IPS DF 6.9 (cell line): Measurements from ENCODE around the gene CFDP1.

Experiments
- DNase-seq: peaks from one replicate; pipeline ENCODE4 v3.0.0-alpha.2; 2013; ENCODE audit warnings: low read depth, low spot score
- H3K27ac ChIP-seq: one replicate; pipeline ENCODE4 v1.5.1; 2013; ENCODE audit warnings: low read length, control low read depth
- H3K27me3 ChIP-seq: 2 replicates; pipeline ENCODE4 v1.6.1; 2013; ENCODE audit warnings: mild to moderate bottlenecking, low read length; ENCODE audit not compliant: control insufficient read depth, insufficient read depth
- H3K36me3 ChIP-seq: 2 replicates; pipeline ENCODE4 v1.6.1; 2013; ENCODE audit warnings: low read length; ENCODE audit not compliant: control insufficient read depth, insufficient read depth
- H3K4me1 ChIP-seq: 2 replicates; pipeline ENCODE4 v1.6.1; 2013; ENCODE audit warnings: low read length; ENCODE audit not compliant: control insufficient read depth, insufficient read depth
- H3K4me3 ChIP-seq: 2 replicates; pipeline ENCODE4 v1.5.1; 2013; ENCODE audit warnings: mild to moderate bottlenecking, low read length
- H3K9me3 ChIP-seq: 2 replicates; pipeline ENCODE4 v1.6.1; 2013; ENCODE audit warnings: low read length, inconsistent platforms; ENCODE audit not compliant: control insufficient read depth, insufficient read depth
- WGBS: extraction: QIAGEN DNeasy Blood & Tissue Kit; methylation state at CpG from one replicate; pipeline ENCODE4 v1.1.7; 2013; ENCODE audit warnings: mixed read lengths, missing lambda C conversion rate; ENCODE audit not compliant: insufficient read length, insufficient coverage; 5-methylcytosine and 5-hydroxymethylcytosine counted together

Gene CFDP1

DNA sequence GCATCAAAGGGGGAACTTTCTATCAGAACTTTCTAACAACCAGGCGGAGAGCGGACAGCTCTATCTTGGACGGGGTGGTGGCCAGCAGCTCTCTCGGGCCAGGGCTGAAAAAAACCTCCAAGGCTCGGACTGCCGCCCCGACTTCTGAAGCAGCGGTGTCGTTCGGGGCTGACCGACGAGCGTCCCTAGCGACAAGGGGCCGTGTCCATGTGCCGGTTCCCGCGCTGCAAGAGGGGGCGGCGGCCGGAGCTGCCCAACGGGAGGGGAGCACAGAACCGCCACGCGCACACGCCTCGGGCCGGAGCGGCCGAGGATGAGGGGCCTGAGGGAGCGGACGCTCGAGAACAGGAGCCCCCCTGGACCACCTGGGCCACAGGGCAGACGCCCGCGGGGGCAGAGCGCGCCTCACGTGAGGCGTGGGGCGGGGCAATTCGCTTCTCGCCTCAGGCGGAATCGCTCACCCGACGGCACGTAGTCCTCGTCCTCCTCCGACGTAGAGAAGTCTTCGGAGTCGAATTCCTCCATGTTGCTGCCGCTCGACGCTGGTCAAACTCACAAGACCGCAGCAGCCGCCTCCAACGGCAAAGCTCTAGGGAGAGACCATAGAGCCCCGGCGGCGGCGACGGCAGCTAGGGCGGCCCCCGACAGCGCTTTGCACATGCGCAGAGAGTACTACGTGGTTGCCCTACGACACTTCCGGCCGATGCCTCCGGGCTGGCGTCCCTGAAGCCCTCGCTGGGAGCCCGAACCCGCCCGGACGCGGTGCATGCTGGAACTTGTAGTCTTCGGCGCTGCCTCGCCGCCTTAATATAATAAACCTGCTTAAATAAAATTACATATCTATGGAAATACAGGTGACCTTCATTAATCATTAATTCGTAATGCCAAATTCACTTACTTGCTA lies at the start of gene CFDP1:
CFDP1 (minus strand) TSS at position 676 of the 904 bp plus-strand sequence; CDS start at position 525, 151 bp downstream.
- no CpG with 5 or more reads among the region's 85 CpGs for WGBS
- Histone ChIP-seq H3K36me3 (no peaks in the 10 kb centered on the region), H3K4me3 (peak within 1 kb of the TSS; percentile 83), H3K27ac (no peak within 1 kb of the TSS), H3K4me1 (no peaks in the 10 kb centered on the region), H3K27me3 (no peaks in the 10 kb centered on the region), H3K9me3 (no peaks in the 10 kb centered on the region)
- peak; percentile 71 for DNase-seq

DNA sequence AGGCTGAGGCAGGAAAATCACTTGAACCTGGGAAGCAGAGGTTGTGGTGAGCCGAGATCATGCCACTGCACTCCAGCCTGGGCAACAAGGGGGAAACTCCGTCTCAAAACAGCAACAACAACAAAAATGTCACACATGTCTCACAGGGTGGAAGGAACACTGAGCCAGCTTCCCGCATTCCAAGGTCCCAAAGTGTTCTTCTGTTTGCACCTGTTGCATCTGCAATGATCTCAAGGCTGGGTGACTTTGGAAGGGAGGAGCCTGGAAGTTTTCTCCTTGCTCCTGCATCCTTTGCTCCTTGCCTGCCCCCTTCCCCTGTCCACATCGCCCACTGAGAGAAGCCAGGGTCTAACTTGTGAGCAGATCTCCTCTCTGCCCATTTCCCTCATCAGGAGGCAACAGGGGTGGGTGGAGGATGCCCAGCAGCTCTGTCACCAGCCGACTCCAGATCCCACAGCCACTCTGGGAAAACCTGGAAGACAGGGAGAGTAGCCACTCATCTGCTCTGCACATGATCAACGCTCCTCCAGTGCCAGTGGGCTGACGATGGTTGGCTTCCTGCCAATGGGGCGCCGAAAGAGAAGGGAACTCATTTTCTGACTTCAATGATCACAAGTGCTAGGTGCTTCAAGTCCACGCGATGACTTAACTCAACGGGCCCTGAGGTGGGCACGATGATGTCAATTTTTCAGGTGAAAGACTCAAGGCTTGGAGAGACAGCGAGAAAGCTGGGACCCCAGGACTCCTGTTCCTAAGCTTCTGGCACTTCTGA lies 49.3 kb upstream of the CFDP1 start:
- H3K4me3 ChIP-seq, result no peak overlapping the region
- H3K36me3 ChIP-seq, result peaks cover 11% of the 10 kb centered on the region

DNA sequence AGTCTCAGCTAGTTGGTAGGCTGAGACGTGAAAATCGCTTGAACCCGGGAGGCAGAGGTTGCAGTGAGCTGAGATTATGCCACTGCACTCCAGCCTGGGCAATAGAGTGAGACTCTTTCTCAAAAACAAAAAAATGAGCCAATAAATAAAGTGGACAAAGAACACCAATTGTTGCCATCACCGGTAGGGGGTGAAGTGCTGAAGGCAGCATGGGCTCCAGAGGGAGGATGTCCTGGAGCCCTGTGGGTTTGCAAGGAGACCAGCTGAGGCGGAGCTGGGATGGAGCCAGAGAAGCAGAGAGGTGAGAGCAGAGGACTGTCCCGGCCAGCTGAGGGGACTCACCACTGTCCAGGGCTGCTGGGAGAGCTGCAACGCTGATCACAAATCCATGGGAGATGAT lies 48.2 kb upstream of the CFDP1 start:
- Histone ChIP-seq H3K27ac (no peak overlapping the region), H3K9me3 (no peaks in the 10 kb centered on the region), H3K4me1 (no peaks in the 10 kb centered on the region)

More for the DNA sequence above, 49.3 kb upstream of the CFDP1 start:
- no peak overlapping the region for H3K27ac ChIP-seq
- no peaks in the 10 kb centered on the region for H3K4me1 ChIP-seq
- no peak for DNase-seq
- no CpG with 5 or more reads among the region's 14 CpGs for WGBS
- no peaks in the 10 kb centered on the region for H3K9me3 ChIP-seq
- H3K27me3 ChIP-seq, result no peaks in the 10 kb centered on the region

DNA sequence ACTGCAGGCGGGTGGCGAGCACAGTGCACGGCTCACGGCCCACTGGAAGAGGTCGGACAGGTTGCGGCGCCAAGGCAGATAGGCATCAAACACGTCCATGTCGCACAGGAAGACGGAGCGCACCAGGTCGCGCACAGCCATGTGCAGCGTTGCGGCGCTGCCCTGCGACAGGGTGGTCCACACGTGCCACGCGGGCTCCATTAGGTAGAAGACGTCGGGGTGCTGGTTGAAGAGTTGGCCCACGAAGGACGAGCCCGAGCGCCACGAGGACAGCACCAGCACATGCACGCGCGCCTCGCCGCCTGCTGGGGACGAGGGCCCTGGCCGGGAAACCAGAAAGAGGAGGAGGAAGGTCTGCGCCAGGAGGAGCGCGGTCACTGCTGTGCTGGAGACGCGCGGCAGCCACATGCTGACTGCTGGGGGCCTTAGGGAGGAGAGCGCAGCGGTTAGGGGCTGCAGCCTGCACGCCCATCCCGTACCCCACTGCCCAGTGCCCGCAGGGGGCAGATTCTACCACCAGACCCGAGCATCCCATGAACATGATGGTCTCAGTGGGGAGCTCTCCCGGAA lies 46.2 kb upstream of the CFDP1 start:
- Histone ChIP-seq H3K4me1 (no peaks in the 10 kb centered on the region), H3K27ac (no peak overlapping the region), H3K9me3 (no peaks in the 10 kb centered on the region), H3K27me3 (no peaks in the 10 kb centered on the region), H3K4me3 (no peak overlapping the region), H3K36me3 (peaks cover 11% of the 10 kb centered on the region)
- WGBS, result no CpG with 5 or more reads among the region's 47 CpGs
- DNase-seq, result no peak

More for the DNA sequence above, 48.2 kb upstream of the CFDP1 start:
- Histone ChIP-seq H3K4me3 (no peak overlapping the region), H3K27me3 (no peaks in the 10 kb centered on the region), H3K36me3 (peaks cover 11% of the 10 kb centered on the region)
- no peak for DNase-seq
- no CpG with 5 or more reads among the region's 7 CpGs for WGBS

DNA sequence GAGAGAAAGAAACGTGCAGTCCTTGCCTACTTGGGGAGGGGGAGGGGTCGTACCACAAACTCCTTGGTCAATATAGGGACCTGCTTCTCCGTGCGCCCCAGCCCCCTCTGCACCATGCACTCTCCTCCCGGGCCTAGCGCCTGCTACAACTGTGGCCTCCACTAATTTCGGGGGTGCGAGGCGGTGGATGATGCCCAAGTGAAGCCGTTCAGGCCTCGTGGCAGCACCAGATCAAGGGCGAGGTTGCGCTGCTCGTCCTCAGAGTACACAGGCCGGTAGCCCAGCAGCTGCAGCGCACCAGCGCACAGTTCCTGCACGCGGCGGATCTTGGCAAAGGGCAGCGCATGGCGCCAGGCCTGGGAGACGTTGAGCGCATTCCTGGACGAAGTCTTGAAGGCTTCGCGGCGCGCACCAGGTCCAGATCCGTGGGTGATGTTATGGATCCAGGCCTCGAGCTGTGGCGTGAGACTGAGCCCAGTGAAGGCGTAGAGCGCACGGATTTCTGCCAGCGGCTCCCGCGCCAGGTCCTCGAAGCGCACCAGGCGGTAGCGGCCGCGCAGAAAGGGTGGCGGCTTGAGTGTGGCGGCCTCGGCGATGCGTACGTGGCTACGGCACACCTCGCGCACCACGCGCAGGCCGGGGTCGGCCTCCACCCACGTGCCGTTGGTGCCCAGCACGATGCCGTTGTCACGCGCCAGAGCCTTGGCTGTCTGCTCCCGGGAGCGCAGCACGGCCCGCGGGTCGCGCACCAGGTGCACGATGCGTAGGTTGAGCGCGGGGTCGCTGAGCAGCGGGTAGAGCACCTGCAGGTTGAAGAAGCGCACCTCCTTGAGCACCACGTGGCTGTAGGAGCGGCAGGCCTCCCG lies 45.4 kb upstream of the CFDP1 start:
- Histone ChIP-seq H3K9me3 (no peaks in the 10 kb centered on the region), H3K4me3 (no peak overlapping the region), H3K27me3 (no peaks in the 10 kb centered on the region), H3K27ac (no peak overlapping the region), H3K4me1 (no peaks in the 10 kb centered on the region), H3K36me3 (peaks cover 11% of the 10 kb centered on the region)
- no CpG with 5 or more reads among the region's 80 CpGs for WGBS
- no peak for DNase-seq

DNA sequence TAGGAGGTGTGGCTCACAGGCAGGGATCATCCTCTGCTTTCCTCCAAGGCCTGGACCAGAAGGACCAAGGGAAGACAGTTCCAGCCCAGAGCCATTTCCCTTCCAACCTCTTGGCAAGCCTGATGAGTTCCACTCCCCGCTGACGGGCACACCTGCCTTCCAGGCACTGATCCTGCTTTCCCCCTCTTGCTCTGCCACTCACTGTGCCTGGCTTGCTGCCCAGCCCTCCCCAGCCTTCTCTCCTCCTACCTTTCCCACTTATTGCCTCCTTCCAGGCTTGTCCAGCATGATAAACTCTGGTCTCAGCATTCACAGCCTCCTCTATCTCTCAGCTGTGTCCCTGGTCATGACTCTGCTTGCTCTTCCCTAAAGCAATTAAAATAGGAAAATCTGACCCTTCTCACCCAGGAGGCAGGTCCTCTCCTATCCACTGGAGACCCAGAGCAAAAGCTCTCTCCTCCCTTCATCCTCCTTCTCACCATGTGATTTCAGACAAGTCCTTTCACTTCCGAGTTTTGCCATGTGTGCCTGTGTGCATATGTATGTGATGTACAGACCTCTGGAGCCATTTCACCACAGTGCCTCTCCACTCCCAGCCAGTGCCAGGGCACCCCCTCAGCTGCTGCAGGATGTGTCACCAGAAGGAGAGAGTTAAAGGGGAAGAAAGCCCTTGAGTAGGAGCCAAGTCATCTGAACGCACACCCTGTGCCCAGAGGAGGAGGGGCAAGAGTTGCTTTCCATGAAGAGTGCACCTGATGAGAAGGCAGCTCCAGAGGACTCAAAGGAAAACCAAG lies 44.6 kb upstream of the CFDP1 start:
- Histone ChIP-seq H3K36me3 (peaks cover 15% of the 10 kb centered on the region), H3K27me3 (no peaks in the 10 kb centered on the region), H3K9me3 (no peaks in the 10 kb centered on the region), H3K27ac (no peak overlapping the region), H3K4me3 (no peak overlapping the region), H3K4me1 (no peaks in the 10 kb centered on the region)
- no peak for DNase-seq
- no CpG with 5 or more reads among the region's 4 CpGs for WGBS

DNA sequence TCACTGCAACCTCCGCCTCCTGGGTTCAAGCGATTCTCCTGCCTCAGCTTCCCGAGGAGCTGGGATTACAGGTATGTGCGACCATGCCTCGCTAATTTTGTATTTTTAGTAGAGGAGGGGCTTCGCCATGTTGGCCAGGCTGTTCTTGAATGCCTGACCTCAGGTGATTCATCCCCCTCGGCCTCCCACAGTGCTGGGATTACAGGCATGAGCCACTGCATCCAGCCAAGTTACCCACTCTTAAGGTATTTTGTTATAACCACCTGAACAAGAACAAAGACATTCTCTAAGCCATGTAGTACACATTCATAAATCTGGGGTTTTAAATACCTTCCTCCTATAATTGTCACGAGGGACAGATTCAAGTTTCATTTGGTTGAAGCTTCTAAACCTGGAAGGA lies 43.5 kb upstream of the CFDP1 start:
- Histone ChIP-seq H3K4me1 (no peaks in the 10 kb centered on the region; the same call in 1 of the 2 replicates), H3K27ac (no peak overlapping the region), H3K36me3 (peaks cover 17% of the 10 kb centered on the region), H3K4me3 (no peak overlapping the region), H3K9me3 (no peaks in the 10 kb centered on the region), H3K27me3 (no peaks in the 10 kb centered on the region)
- WGBS, result no CpG with 5 or more reads among the region's 8 CpGs
- no peak for DNase-seq

DNA sequence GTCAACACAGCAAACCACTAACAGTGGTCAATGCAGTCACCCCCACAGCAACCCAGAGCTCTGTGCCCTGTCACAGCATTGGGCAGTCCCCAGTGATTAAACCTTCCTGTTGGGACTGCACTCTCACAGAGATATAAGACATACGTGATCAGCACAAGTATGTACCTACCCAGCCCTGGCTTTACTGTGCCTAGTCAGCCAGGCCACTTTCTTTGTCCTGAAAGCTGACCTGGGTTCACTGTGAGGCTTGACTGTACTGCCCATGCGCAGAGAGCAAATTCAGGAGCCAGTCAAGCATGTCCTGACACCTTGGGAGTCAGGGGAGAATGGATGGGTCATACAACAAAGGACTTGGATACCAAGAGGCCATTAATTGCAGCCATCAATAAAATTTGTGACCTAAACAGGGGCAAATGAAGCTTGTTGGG lies 42.1 kb upstream of the CFDP1 start:
- Histone ChIP-seq H3K4me1 (no peaks in the 10 kb centered on the region; the same call in 1 of the 2 replicates), H3K9me3 (no peaks in the 10 kb centered on the region), H3K4me3 (no peak overlapping the region), H3K27ac (no peak overlapping the region), H3K36me3 (peaks cover 17% of the 10 kb centered on the region), H3K27me3 (no peaks in the 10 kb centered on the region)
- DNase-seq, result no peak
- WGBS, result no CpG with 5 or more reads among the region's 2 CpGs
